Upper lobe of left lung (tissue), 4 donors: ENCODE results near the gene KLHDC10.

Experiments used
- CTCF ChIP-seq, 6 experiments: fragments of 450-650 bp in 4 of 6; fragments of 200-600 bp in 2 of 6; sonication (generic) in 2 of 6; IDR thresholded peaks; one replicate each; pipeline ENCODE4 v1.5.1; 2016 to 2019; ENCODE audit warnings: antibody characterized with exemption in 6 of 6
- EP300 ChIP-seq, 4 donors: sonication (generic); formaldehyde crosslinking; IDR thresholded peaks; one replicate each; pipeline ENCODE4 v1.5.1; 2017; ENCODE audit warnings: antibody characterized with exemption in 4 of 4, control low read depth in 2 of 4
- POLR2A ChIP-seq, 4 donors: fragments of 450-650 bp; IDR thresholded peaks; one replicate each; pipeline ENCODE4 v1.5.1; 2016 to 2017; ENCODE audit warnings: antibody characterized with exemption in 4 of 4, mild to moderate bottlenecking in 2 of 4
- POLR2AphosphoS5 ChIP-seq, 2 donors: sonication (generic); formaldehyde crosslinking; IDR thresholded peaks; one replicate each; pipeline ENCODE4 v1.5.1; 2017; ENCODE audit warnings: antibody characterized with exemption in 2 of 2

DNA sequence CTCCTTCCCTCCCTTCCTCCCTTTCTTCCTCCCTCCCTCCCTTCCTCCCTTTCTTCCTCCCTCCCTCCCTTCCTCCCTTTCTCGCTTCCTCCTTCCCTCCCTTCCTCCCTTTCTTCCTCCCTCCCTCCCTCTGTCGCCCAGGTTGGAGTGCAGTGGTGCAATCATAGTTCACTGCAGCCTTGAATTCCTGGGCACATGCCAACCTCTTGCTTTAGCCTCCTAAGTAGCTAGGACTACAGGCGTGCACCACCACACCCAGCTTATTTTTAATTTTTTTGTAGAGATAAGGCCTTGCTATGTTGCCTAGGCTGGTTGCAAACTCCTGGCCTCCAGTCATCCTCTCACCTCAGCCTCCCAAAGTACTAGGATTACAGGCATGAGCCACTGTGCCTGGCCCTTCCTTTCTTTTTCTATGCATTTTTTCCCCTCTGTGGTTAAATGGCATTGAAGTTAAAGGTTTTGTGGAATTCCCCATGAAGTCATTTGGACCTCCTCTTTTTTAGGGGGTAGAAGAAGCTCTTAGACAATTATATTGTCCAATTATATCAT lies 9.6 kb downstream of the KLHDC10 start:
- TF ChIP-seq CTCF (IDR thresholded peaks at IDR 0.05) (no peak), EP300 (IDR thresholded peaks at IDR 0.05) (no peak), POLR2AphosphoS5 (IDR thresholded peaks at IDR 0.05) (no peak), POLR2A (IDR thresholded peaks at IDR 0.05) (no peak)
